Measurements from ENCODE around the gene DDX31. TPM values are rescaled to one million over a fixed set of nuclear protein-coding genes. Genes with fewer than 3 reads are reported as not detected.

DDX31 gene
- total RNA-seq, 2 experiments from 2014 or later = 28.3 to 28.8 TPM

GRCh38 chr9:132605387-132605786, 64.4 kb downstream of the DDX31 start:
- H3K27ac ChIP-seq (ENCODE audit: low read depth, low read length, poor library complexity, severe bottlenecking) = no peak overlapping the region
- intact Hi-C loops (cut with micrococcal nuclease; ENCODE audit: unreplicated experiment) = no loop called here
- ChIA-PET CTCF (ENCODE audit: unreplicated experiment) (no interaction called here), POLR2A (no interaction called here)
- DNase-seq (ENCODE audit: low spot score) = no peak
- H3K9me3 ChIP-seq (ENCODE audit: low read length) = no peaks in the 10 kb centered on the region
- H3K4me1 ChIP-seq (ENCODE audit: insufficient read depth, low read length, poor library complexity, severe bottlenecking) = no peaks in the 10 kb centered on the region
- H4K20me1 ChIP-seq (ENCODE audit: insufficient read depth, low read length) = no peaks in the 10 kb centered on the region
- BruUV-seq (replicated peaks) = no TSS peak
- H2AFZ ChIP-seq (ENCODE audit: low read length) = no peak overlapping the region
- H3K4me3 ChIP-seq (ENCODE audit: low read depth, low read length, poor library complexity, severe bottlenecking) = no peak overlapping the region
- no peaks in the 10 kb centered on the region for H3K9me2 ChIP-seq (ENCODE audit: insufficient read depth, low read length)
- no peaks in the 10 kb centered on the region for H3K79me2 ChIP-seq (ENCODE audit: insufficient read depth, low read depth, low read length)
- TF ChIP-seq EZH2phosphoT487 (IDR thresholded peaks at IDR 0.05; ENCODE audit: borderline replicate concordance, low read depth, low read length) = no peak
- TF ChIP-seq, protein P1, sequence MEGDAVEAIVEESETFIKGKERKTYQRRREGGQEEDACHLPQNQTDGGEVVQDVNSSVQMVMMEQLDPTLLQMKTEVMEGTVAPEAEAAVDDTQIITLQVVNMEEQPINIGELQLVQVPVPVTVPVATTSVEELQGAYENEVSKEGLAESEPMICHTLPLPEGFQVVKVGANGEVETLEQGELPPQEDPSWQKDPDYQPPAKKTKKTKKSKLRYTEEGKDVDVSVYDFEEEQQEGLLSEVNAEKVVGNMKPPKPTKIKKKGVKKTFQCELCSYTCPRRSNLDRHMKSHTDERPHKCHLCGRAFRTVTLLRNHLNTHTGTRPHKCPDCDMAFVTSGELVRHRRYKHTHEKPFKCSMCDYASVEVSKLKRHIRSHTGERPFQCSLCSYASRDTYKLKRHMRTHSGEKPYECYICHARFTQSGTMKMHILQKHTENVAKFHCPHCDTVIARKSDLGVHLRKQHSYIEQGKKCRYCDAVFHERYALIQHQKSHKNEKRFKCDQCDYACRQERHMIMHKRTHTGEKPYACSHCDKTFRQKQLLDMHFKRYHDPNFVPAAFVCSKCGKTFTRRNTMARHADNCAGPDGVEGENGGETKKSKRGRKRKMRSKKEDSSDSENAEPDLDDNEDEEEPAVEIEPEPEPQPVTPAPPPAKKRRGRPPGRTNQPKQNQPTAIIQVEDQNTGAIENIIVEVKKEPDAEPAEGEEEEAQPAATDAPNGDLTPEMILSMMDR (conservative IDR thresholded peaks at IDR 0.05; ENCODE audit: low read length) = no peak
- H3K4me2 ChIP-seq (ENCODE audit: low read length) = no peak overlapping the region
- peaks cover 91% of the 10 kb centered on the region for H3K36me3 ChIP-seq (ENCODE audit: insufficient read depth, low read length)

DNA sequence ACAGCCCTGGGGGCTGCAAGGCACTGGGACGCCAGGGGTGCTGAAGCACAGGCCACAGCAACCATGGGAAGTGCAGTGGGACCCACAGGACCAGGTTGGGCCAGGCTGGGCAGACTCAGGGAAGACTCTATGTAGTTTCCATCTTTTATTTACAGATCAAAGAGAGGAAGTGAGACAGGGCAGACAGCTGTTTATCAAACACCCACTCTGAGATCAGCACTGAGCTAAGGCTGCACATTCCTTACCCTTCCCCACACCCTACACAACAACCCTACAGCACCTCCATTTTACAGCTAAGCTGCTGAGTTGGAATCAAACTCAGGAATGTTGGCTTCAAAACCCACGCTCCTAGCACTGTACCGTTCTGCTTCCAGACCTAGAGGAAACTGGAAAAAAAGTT, 67.6 kb downstream of the DDX31 start:
- no peak overlapping the region for H3K4me3 ChIP-seq (ENCODE audit: low read depth, low read length, poor library complexity, severe bottlenecking)
- H4K20me1 ChIP-seq (ENCODE audit: insufficient read depth, low read length) = no peaks in the 10 kb centered on the region
- H2AFZ ChIP-seq (ENCODE audit: low read length) = no peak overlapping the region
- no peaks in the 10 kb centered on the region for H3K9me2 ChIP-seq (ENCODE audit: insufficient read depth, low read length)
- ChIA-PET POLR2A (interaction anchor here (0.7 kb wide), 1 partner anchor 303 kb away, joined by 3 read pairs; no protein-coding TSS in a partner anchor), CTCF (ENCODE audit: unreplicated experiment) (no interaction called here)
- BruUV-seq (replicated peaks) = no TSS peak
- H3K4me2 ChIP-seq (ENCODE audit: low read length) = no peak overlapping the region
- H3K79me2 ChIP-seq (ENCODE audit: insufficient read depth, low read depth, low read length) = no peaks in the 10 kb centered on the region
- peaks cover 92% of the 10 kb centered on the region for H3K36me3 ChIP-seq (ENCODE audit: insufficient read depth, low read length)
- no peak overlapping the region for H3K27ac ChIP-seq (ENCODE audit: low read depth, low read length, poor library complexity, severe bottlenecking)
- no peak for DNase-seq (ENCODE audit: low spot score)
- no peaks in the 10 kb centered on the region for H3K9me3 ChIP-seq (ENCODE audit: low read length)
- no peaks in the 10 kb centered on the region for H3K4me1 ChIP-seq (ENCODE audit: insufficient read depth, low read length, poor library complexity, severe bottlenecking)
- intact Hi-C loops (cut with micrococcal nuclease; ENCODE audit: unreplicated experiment) = no loop called here
- TF ChIP-seq, protein P1 (conservative IDR thresholded peaks at IDR 0.05; ENCODE audit: low read length) = no peak
- TF ChIP-seq EZH2phosphoT487 (IDR thresholded peaks at IDR 0.05; ENCODE audit: borderline replicate concordance, low read depth, low read length) = no peak

DNA sequence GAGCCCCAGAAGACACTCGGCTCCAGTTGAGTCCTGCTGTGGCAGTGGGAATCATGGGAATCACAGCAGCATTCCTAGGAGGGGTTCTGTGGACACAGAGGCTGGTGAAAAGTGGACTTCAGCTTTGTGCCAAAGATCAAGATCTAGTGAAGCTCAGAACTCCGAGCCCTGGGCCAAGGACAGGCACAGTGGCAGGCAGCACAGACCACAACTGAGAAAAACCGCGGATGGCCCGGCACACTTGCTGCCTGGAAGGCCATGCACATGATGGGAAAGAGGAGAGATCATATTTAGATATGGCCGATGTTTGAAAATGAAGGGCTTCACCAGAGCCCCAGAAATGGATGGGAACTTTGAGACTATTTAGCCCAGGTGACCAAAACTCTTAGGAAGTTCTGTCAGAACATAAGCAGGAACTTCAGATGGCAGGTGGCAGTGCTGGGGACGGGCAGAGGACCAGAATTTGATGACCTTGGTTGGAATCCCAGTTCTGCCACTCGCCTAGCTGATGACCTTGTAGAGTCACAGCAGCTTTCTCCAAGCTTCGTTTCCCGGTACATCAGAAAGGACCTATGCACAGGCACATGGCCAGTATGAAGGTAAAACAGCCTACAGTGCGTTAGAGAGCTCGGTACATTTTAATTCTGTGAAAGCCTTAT, 69.3 kb downstream of the DDX31 start:
- H3K36me3 ChIP-seq (ENCODE audit: insufficient read depth, low read length) = peaks cover 96% of the 10 kb centered on the region
- no peaks in the 10 kb centered on the region for H4K20me1 ChIP-seq (ENCODE audit: insufficient read depth, low read length)
- H3K79me2 ChIP-seq (ENCODE audit: insufficient read depth, low read depth, low read length) = no peaks in the 10 kb centered on the region
- ChIA-PET CTCF (ENCODE audit: unreplicated experiment) (no interaction called here), POLR2A (interaction anchor here (0.6 kb wide), 1 partner anchor 253 kb away, joined by 3 read pairs; no protein-coding TSS in a partner anchor)
- intact Hi-C loops (cut with micrococcal nuclease; ENCODE audit: unreplicated experiment) = no loop called here
- H2AFZ ChIP-seq (ENCODE audit: low read length) = no peak overlapping the region
- BruUV-seq (replicated peaks) = no TSS peak
- no peak overlapping the region for H3K4me2 ChIP-seq (ENCODE audit: low read length)
- H3K4me1 ChIP-seq (ENCODE audit: insufficient read depth, low read length, poor library complexity, severe bottlenecking) = no peaks in the 10 kb centered on the region
- H3K9me2 ChIP-seq (ENCODE audit: insufficient read depth, low read length) = no peaks in the 10 kb centered on the region
- H3K27ac ChIP-seq (ENCODE audit: low read depth, low read length, poor library complexity, severe bottlenecking) = no peak overlapping the region
- no peak for DNase-seq (ENCODE audit: low spot score)
- H3K4me3 ChIP-seq (ENCODE audit: low read depth, low read length, poor library complexity, severe bottlenecking) = no peak overlapping the region
- TF ChIP-seq, protein P1 (conservative IDR thresholded peaks at IDR 0.05; ENCODE audit: low read length) = no peak
- no peak for TF ChIP-seq EZH2phosphoT487 (IDR thresholded peaks at IDR 0.05; ENCODE audit: borderline replicate concordance, low read depth, low read length)
- H3K9me3 ChIP-seq (ENCODE audit: low read length) = no peaks in the 10 kb centered on the region
